ENCODE data around the gene CD81.

GRCh38 chr11:2413742-2414579 lies 36.9 kb downstream of the CD81 start:
- TF ChIP-seq, protein P1, sequence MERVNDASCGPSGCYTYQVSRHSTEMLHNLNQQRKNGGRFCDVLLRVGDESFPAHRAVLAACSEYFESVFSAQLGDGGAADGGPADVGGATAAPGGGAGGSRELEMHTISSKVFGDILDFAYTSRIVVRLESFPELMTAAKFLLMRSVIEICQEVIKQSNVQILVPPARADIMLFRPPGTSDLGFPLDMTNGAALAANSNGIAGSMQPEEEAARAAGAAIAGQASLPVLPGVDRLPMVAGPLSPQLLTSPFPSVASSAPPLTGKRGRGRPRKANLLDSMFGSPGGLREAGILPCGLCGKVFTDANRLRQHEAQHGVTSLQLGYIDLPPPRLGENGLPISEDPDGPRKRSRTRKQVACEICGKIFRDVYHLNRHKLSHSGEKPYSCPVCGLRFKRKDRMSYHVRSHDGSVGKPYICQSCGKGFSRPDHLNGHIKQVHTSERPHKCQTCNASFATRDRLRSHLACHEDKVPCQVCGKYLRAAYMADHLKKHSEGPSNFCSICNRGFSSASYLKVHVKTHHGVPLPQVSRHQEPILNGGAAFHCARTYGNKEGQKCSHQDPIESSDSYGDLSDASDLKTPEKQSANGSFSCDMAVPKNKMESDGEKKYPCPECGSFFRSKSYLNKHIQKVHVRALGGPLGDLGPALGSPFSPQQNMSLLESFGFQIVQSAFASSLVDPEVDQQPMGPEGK (CRISPR knock-in tag; IDR thresholded peaks at IDR 0.05; ENCODE audit: borderline replicate concordance) = no peak
- TF ChIP-seq TSHZ2 (CRISPR knock-in tag; IDR thresholded peaks at IDR 0.05) (no peak), ZFP3 (CRISPR knock-in tag; IDR thresholded peaks at IDR 0.05) (no peak), GLIS3 (CRISPR knock-in tag; IDR thresholded peaks at IDR 0.05) (no peak), POU6F1 (CRISPR knock-in tag; IDR thresholded peaks at IDR 0.05; ENCODE audit: borderline replicate concordance, low read depth) (no peak), PPARA (CRISPR knock-in tag; IDR thresholded peaks at IDR 0.05; ENCODE audit: borderline replicate concordance) (no peak), ZFP30 (CRISPR knock-in tag; IDR thresholded peaks at IDR 0.05) (no peak), ISL1 (CRISPR knock-in tag; IDR thresholded peaks at IDR 0.05) (no peak)
